ENCODE data around the gene DMXL1. TPM values are rescaled to one million over a fixed set of nuclear protein-coding genes. Genes with fewer than 3 reads are reported as not detected.
A peak's percentile ranks its signal among the peaks of the same experiment; 100 is the strongest.
"Not testable (repeated sequence)": the region's sequence is repeated elsewhere in the genome, so short reads cannot be mapped to it uniquely, and the experiment has no call there.

The DMXL1 gene
- total RNA-seq, 8 experiments from 2014 or later, result 15.7 to 43.1 (median 25.8) TPM

DNA sequence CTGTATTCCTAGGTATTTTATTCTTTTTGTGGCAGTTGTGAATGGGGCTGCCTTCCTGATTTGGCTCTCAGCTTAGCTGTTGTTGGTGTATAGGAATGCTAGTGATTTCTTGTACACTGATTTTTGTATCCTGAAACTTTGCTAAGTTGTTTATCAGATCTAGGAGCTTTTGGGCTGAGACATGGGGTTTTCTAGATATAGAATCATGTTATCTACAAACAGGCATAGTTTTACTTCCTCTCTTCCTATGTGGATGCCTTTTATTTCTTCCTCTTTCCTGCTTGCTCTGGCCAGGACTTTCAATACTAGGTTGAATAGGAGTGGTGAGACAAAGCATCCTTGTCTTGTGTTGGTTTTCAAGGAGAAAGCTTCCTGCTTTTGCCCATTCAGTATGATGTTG is 129.9 kb downstream of the DMXL1 start:
- no peak for ATAC-seq (replicated peaks in 6 of 8)
- Histone ChIP-seq H3K27ac (no peak overlapping the region), H3K4me3 (no peak overlapping the region), H3K4me1 (replicated peaks in 1 of 2) (no peaks in the 10 kb centered on the region)
- in situ Hi-C loops (cut with MboI; ENCODE audit: low pct_unique_long_range_greater_than_20kb in 2 of 9, low sequenced_read_pairs in 9 of 9, unreplicated experiment in 9 of 9), result no loop called here

DNA sequence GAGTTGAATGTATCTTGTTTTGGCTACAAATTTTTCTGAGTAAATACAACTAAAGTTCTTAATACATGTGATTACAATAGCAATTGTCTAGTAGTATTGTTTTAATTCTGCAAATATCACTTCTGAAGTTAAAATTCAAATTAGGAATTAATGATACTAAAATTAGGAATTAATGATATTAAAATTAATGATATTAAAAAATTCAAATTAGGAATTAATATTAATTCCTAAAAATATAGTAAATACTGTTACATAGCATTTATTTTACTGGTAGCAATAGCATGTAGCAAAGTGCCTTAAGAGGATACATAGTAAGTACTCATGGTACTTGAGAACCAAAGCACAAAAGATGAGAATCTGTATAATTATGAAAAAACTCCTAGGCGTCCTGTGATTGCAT is 136.2 kb downstream of the DMXL1 start:
- H3K27ac ChIP-seq, result no peak overlapping the region
- in situ Hi-C loops (cut with MboI; ENCODE audit: low pct_unique_long_range_greater_than_20kb in 2 of 9, low sequenced_read_pairs in 9 of 9, unreplicated experiment in 9 of 9), result no loop called here
- H3K4me3 ChIP-seq, result no peak overlapping the region
- WGBS, 10 experiments, result 75 to 100% (median 87%) methylated on average over 1 of the region's 1 CpG; no CpG with 5 or more reads in 2 of the 10 experiments
- ATAC-seq (replicated peaks in 6 of 8), result no peak
- no peaks in the 10 kb centered on the region for H3K4me1 ChIP-seq (replicated peaks in 1 of 2)

DNA sequence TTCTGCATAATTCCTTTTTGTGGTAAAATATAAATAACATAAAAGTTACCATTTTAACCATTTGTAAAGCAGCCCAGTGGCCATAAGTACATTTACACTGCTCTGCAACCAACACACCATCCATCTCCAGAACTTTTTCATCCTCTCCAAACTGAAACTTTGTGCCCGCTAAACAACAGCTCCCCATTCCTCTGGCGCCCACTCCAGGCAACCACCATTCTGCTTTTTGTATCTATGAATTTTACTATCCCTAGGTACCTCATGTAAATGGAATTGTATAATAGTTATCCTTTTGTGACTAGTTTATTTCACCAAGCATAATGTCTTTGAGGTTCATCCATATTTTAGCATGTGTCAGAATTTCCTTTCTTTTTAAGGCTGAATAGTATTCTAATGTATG is 141.1 kb downstream of the DMXL1 start:
- no peak for ATAC-seq (replicated peaks in 6 of 8)
- in situ Hi-C loops (cut with MboI; ENCODE audit: low pct_unique_long_range_greater_than_20kb in 2 of 9, low sequenced_read_pairs in 9 of 9, unreplicated experiment in 9 of 9), result no loop called here
- WGBS, 10 experiments, result 60 to 100% (median 100%) methylated on average over 1 to 2 of the region's 2 CpGs; no CpG with 5 or more reads in 2 of the 10 experiments

DNA sequence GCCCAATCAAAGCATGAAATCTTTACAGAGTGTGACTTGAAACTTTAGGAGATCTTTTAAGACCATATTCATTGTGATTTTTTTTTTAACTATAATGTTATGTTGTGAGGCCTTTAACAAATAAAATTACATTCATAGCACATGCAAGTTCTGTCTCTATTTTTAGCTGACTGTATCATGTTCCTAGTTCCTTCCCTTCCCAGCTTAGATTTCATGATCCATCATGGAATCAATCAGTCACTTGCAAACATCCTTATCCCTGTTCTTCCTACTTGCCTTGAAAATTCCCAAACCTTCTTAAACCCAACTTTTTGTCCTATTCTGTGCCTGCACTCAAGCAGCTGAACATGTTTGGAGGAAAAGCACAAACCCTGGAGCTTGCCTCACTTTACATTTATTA is 141.8 kb downstream of the DMXL1 start:
- in situ Hi-C loops (cut with MboI; ENCODE audit: low pct_unique_long_range_greater_than_20kb in 2 of 9, low sequenced_read_pairs in 9 of 9, unreplicated experiment in 9 of 9), result no loop called here
- H3K27ac ChIP-seq, result no peak overlapping the region
- no peak overlapping the region for H3K4me3 ChIP-seq
- no peak for ATAC-seq (replicated peaks in 6 of 8)
- no peaks in the 10 kb centered on the region for H3K4me1 ChIP-seq (replicated peaks in 1 of 2)

More for the DNA sequence above, 141.1 kb downstream of the DMXL1 start:
- Histone ChIP-seq H3K4me3 (no peak overlapping the region), H3K27ac (no peak overlapping the region), H3K4me1 (replicated peaks in 1 of 2) (no peaks in the 10 kb centered on the region)

DNA sequence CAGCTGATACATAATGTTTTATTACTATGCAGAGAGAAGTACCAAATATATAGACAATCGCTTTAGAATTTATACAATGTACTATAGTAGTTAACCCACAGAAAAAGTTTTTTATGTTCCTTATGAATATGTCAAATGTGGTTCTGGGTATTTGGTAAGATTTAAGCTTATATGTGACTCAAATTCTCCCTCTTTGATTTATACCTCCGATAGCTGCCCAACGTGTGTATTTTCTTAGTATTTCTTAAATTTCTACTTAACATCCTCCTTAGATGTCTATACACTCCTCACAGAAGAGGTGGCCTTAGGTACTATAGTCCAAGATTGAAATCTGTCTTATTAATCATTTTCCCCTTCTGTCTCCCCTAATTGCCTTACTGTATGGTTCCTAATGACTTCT is 146.3 kb downstream of the DMXL1 start:
- H3K4me1 ChIP-seq (replicated peaks in 1 of 2), result no peaks in the 10 kb centered on the region
- no peak for ATAC-seq (replicated peaks in 6 of 8)
- 86 to 100% (median 95%) methylated on average over 2 to 3 of the region's 3 CpGs for WGBS, 10 experiments
- in situ Hi-C loops (cut with MboI; ENCODE audit: low pct_unique_long_range_greater_than_20kb in 2 of 9, low sequenced_read_pairs in 9 of 9, unreplicated experiment in 9 of 9), result no loop called here
- H3K4me3 ChIP-seq, result no peak overlapping the region
- H3K27ac ChIP-seq, result no peak overlapping the region

DNA sequence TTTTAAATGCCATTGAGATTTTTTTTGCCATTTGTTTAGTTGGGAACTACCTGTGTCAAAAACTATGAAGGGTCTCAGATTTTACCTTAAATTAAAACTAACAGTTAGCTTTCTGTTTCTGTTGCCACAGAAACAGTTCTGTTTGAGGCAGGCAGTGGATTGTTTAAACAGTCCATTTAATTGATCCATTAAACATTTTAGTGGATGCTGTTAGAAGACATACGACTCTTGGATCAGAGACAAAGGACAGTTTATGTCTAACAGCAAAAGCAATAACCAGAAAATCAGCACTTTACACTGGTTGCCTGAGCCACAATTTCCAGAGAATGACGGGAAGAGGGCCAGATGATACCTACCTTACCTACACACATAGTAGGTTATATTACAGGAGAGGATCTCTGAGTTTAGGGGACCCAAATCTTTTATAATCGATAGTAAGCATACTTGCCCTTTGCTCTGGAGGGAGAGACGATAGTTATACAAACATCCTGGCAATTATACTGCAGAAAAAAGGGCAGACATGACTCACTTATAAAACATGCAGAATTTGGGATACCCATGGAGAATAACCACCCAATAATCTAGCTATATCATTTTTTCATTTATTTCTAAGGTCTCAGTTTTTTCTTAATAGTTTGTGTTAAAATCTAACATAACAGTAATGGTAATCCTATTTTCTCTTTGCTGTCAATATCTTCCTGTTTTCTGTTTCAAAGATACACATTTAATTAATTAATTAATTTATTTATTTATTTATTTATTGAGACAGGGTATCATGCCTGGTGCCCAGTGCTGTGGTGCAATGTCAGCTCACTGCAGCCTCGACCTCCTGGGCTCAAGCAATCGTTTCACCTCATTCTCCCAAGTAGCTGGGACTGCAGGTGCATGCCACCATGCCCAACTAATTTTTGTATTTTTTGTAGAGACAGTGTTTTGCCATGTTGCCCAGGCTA is 148.2 kb downstream of the DMXL1 start:
- H3K27ac ChIP-seq, result no peak overlapping the region
- in situ Hi-C loops (cut with MboI; ENCODE audit: low pct_unique_long_range_greater_than_20kb in 2 of 9, low sequenced_read_pairs in 9 of 9, unreplicated experiment in 9 of 9), result no loop called here
- no peak overlapping the region for H3K4me3 ChIP-seq
- 75 to 94% (median 87%) methylated on average over 2 to 6 of the region's 6 CpGs; no CpG with 5 or more reads in 1 of the 10 experiments for WGBS, 10 experiments
- peak in 1 of 8 experiments; percentile 54 for ATAC-seq (replicated peaks in 6 of 8)
- H3K4me1 ChIP-seq (replicated peaks in 1 of 2), result no peaks in the 10 kb centered on the region

DNA sequence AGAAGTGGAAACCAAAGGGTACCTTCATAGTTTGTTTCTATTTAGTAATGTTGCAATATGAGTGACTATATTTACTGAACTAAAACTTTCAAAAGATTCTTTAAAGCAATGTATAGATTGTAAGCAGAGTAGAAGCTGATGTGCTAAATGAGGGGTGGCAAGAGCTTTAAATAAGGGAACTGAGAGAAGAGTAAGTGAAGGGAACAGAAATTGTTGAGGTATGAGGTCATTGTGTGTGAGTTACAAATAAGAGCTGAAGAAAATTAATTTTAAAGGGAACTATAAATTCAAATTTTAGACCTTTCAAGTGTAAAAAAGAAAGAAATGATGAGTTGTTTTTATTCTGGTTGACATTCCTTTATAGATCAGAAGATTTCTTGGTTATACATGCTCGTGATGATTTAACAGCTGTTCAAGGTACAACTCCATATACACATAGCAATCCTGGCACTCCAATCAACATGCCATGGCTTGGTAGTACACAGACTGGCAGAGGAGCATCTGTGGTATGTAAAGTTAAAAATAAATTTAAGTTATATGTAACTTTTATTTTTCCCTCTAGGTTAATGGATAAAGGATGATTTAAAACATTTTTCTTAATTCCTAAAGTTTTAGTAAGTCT is 149.8 kb downstream of the DMXL1 start:
- WGBS, 10 experiments, result 57 to 100% (median 82%) methylated on average over 1 of the region's 1 CpG; no CpG with 5 or more reads in 3 of the 10 experiments
- ATAC-seq (replicated peaks in 6 of 8), result no peak
- Histone ChIP-seq H3K4me3 (no peak overlapping the region), H3K4me1 (replicated peaks in 1 of 2) (no peaks in the 10 kb centered on the region), H3K27ac (no peak overlapping the region)
- in situ Hi-C loops (cut with MboI; ENCODE audit: low pct_unique_long_range_greater_than_20kb in 2 of 9, low sequenced_read_pairs in 9 of 9, unreplicated experiment in 9 of 9), result no loop called here

DNA sequence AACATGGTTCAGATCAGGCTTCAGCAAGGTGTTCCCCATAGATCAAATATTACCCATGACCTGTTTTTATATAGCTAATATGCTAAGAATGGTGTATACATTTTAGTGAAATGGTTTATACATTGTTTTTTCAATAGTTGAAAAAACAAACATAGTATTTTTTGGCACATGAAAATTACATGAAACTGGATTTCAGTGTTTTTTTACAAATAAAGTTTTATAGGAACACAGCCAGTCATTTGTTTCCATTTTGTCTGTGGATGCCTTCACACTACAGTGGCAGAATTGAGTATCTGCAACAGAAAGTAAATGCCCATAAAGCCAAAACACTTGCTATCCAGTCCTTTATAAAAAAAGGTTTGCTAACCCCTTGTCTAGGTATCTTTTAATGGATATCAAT is 150.4 kb downstream of the DMXL1 start:
- in situ Hi-C loops (cut with MboI; ENCODE audit: low pct_unique_long_range_greater_than_20kb in 2 of 9, low sequenced_read_pairs in 9 of 9, unreplicated experiment in 9 of 9), result no loop called here

DNA sequence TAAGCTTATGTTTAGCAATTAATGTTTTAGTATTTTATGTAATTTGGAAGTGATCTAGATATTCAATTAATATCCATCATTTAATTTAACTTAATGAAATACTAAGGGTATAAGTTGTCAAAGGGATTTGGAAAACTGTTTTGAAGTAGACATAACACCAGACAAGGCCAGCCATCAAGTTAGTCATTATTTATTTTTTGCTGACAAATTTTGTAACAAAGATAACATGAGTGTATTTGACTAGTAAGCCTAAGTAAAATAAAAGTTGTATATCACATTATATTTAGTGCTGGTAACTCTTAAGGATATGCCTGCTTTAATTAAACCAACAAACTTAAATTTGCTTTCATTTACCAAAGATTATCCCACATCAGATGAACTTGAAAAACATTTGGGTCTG is 159.1 kb downstream of the DMXL1 start:
- no peak overlapping the region for H3K27ac ChIP-seq
- no peaks in the 10 kb centered on the region for H3K4me1 ChIP-seq (replicated peaks in 1 of 2)
- no peak overlapping the region for H3K4me3 ChIP-seq
- in situ Hi-C loops (cut with MboI; ENCODE audit: low pct_unique_long_range_greater_than_20kb in 2 of 9, low sequenced_read_pairs in 9 of 9, unreplicated experiment in 9 of 9), result no loop called here
- ATAC-seq (replicated peaks in 6 of 8), result no peak

More for the DNA sequence above, 150.4 kb downstream of the DMXL1 start:
- ATAC-seq (replicated peaks in 6 of 8), result no peak
- no peak overlapping the region for H3K27ac ChIP-seq
- no peak overlapping the region for H3K4me3 ChIP-seq
- no peaks in the 10 kb centered on the region for H3K4me1 ChIP-seq (replicated peaks in 1 of 2)

DNA sequence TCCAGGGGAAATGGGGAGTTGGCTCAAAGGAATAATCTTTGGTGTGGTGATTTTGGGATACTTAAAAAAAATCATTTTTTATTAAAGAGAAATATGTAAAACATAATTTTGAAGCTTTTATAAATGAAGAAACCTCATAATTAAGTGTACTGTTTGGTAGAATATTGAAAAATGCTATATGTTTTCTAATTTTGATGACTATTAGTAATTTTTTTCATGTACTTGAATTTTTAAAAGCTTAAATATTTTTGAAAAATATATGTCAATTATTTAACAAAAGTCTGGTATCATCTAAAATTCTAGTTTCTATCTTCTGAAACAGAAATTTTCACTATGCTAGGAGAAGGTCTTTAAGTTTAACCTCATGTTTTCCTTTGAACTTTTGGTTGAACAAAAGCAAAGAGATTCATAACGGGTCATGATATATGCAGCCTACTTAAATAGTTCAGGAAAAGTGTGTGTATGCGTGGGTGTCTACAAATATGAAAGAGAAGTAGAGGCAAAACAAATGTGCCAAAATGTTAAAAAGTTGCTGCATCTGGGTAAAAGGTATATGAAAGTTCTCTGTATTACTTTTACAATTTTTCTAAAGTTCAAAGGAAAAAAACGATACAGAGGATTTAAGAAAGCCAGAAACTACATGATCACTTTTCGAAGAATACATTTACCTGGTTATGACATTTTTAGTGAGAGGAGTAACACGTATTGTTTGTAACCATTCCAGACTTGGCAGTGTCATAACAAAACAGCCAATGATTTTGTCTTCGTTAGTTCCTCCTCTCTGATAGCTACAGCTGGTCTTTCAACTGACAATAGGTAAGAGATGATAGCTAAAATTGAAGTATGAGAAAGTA is 167.6 kb downstream of the DMXL1 start:
- in situ Hi-C loops (cut with MboI; ENCODE audit: low pct_unique_long_range_greater_than_20kb in 2 of 9, low sequenced_read_pairs in 9 of 9, unreplicated experiment in 9 of 9), result no loop called here
- Histone ChIP-seq H3K4me3 (no peak overlapping the region), H3K4me1 (replicated peaks in 1 of 2) (no peaks in the 10 kb centered on the region), H3K27ac (no peak overlapping the region)
- WGBS, 10 experiments, result 81 to 98% (median 95%) methylated on average over 3 to 6 of the region's 6 CpGs
- no peak for ATAC-seq (replicated peaks in 6 of 8)

DNA sequence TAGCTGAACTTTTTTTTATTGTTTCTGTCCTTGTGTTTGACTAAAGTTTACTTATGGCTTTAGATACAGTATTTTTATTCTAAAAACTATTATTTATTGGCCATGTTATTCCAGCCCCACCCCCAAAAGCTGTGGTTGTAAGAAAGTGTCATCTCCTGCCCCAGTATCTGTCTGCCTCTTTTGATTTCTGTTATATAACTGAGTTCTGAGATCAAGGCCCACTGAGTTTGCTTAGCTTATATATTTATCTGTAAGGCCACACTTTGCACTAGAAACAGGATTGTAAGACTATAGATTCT is 168.2 kb downstream of the DMXL1 start:
- no peak for ATAC-seq (replicated peaks in 6 of 8)
- Histone ChIP-seq H3K4me3 (no peak overlapping the region), H3K27ac (no peak overlapping the region), H3K4me1 (replicated peaks in 1 of 2) (no peaks in the 10 kb centered on the region)
- in situ Hi-C loops (cut with MboI; ENCODE audit: low pct_unique_long_range_greater_than_20kb in 2 of 9, low sequenced_read_pairs in 9 of 9, unreplicated experiment in 9 of 9), result no loop called here

DNA sequence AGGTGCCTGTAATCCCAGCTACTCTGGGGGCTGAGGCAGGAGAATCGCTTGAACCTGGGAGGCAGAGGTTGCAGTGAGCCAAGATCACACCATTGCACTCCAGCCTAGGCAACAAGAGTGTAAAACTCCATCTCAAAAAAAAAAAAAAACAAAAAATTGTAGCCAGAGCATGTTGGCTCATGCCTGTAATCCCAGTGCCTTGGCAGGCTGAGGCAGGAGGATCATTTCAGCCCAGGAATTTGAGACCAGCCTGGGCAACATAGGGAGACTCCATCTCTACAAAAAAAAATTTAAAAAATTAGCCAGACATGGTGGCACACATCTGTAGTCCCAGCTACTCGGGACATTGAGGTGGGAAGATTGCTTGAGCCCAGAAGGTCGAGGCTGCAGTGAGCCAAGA is 168.9 kb downstream of the DMXL1 start:
- WGBS, 10 experiments, result 62 to 100% (median 90%) methylated on average over 2 to 3 of the region's 3 CpGs; no CpG with 5 or more reads in 2 of the 10 experiments
- in situ Hi-C loops (cut with MboI; ENCODE audit: low pct_unique_long_range_greater_than_20kb in 2 of 9, low sequenced_read_pairs in 9 of 9, unreplicated experiment in 9 of 9); H3K4me3 ChIP-seq; H3K27ac ChIP-seq; ATAC-seq (replicated peaks in 6 of 8); H3K4me1 ChIP-seq (replicated peaks in 1 of 2): not testable (repeated sequence)

DNA sequence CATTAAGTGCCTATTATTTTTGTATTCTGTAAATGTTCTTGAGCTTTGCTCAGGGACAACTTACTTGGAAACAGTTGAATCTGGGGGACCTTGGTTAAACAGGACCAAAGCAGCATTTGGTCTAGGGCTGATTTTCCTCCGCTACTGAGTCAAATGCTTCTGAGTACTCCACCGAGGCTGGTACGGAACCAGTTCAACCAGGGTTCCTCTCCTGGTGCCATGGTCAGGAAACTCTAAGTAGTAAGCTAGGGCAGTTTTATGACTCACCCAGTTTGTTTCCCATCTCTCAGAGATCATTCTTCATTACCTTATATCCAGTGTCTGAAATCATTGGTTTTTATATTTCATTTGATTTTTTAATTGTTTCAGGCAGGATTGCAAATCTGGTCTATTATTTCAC is 173.0 kb downstream of the DMXL1 start:
- Histone ChIP-seq H3K4me1 (replicated peaks in 1 of 2) (no peaks in the 10 kb centered on the region), H3K27ac (no peak overlapping the region), H3K4me3 (no peak overlapping the region)
- no peak for ATAC-seq (replicated peaks in 6 of 8)
- 60 to 100% (median 94%) methylated on average over 2 to 3 of the region's 3 CpGs; no CpG with 5 or more reads in 2 of the 10 experiments for WGBS, 10 experiments
- in situ Hi-C loops (cut with MboI; ENCODE audit: low pct_unique_long_range_greater_than_20kb in 2 of 9, low sequenced_read_pairs in 9 of 9, unreplicated experiment in 9 of 9), result no loop called here

All from motor neuron (in vitro differentiated cells).